SU-DHL-6 (cell line): Measurements from ENCODE around the gene AGBL5.

ENCODE experiments used
- EZH2phosphoT487 ChIP-seq: fragments of 200-600 bp; sonication (generic), shearing (Covaris generic); conservative IDR thresholded peaks from 2 replicates; pipeline ENCODE4 v1.6.1; 2018; ENCODE audit warnings: mild to moderate bottlenecking, antibody characterized with exemption, low read length, moderate library complexity, mixed read lengths
- TF ChIP-seq, protein P1 (sequence below): fragments of 200-600 bp; sonication (generic); IDR thresholded peaks from one replicate; pipeline ENCODE4 v1.5.1; 2017; ENCODE audit warnings: antibody characterized with exemption, mild to moderate bottlenecking, low read length, moderate library complexity; ENCODE audit not compliant: insufficient read depth, poor library complexity, severe bottlenecking

DNA sequence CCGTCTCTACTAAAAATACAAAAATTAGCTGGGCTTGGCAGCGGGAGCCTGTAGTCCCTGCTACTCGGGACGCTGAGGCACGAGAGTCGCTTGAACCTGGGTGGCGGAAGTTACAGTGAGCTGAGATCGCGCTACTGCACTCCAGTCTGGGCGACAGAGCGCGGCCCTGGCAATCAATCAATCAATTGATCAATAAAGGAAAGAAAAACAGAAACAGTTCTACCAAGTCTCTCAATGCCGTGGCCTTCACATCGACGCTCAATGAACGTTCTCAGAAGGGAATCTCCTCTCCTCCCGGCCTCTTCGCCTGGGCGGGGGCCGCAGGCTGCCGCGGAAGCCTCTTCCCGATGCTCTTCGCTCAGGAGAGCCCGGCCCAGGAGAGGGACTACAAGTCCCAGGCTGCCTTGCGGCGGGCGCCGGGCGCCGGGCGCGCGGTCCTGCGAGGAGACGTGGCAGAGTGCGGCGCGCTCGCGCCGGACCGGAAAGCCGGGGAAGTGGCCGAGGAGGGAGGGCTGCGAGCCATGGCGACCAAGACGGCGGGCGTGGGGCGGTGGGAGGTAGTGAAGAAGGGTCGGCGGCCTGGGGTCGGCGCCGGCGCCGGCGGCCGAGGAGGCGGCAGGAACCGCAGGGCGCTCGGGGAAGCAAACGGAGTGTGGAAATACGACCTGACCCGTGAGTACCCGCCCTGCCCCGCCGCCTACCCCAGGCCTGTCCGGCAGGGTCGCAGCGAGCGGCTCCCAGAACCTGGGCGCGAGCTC lies 18.8 kb upstream of the AGBL5 start, which contains the start of gene TMEM214:
- TF ChIP-seq, protein P1, sequence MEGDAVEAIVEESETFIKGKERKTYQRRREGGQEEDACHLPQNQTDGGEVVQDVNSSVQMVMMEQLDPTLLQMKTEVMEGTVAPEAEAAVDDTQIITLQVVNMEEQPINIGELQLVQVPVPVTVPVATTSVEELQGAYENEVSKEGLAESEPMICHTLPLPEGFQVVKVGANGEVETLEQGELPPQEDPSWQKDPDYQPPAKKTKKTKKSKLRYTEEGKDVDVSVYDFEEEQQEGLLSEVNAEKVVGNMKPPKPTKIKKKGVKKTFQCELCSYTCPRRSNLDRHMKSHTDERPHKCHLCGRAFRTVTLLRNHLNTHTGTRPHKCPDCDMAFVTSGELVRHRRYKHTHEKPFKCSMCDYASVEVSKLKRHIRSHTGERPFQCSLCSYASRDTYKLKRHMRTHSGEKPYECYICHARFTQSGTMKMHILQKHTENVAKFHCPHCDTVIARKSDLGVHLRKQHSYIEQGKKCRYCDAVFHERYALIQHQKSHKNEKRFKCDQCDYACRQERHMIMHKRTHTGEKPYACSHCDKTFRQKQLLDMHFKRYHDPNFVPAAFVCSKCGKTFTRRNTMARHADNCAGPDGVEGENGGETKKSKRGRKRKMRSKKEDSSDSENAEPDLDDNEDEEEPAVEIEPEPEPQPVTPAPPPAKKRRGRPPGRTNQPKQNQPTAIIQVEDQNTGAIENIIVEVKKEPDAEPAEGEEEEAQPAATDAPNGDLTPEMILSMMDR, result no peak
- TF ChIP-seq EZH2phosphoT487, result no peak
